Ureter (tissue), 1 donor: Measurements from ENCODE around the gene SSTR4. TPM values are rescaled to one million over a fixed set of nuclear protein-coding genes. Genes with fewer than 3 reads are reported as not detected.
A peak's percentile ranks its signal among the peaks of the same experiment; 100 is the strongest.

Experiments
- DNase-seq: peaks from one replicate; pipeline ENCODE4 v3.0.0-alpha.2; 2020; ENCODE audit warnings: low spot score
- total RNA-seq: library from RNA; stranded (reverse); gene quantifications from one replicate; pipeline ENCODE4 v1.2.4, GENCODE V29; 2023
- donor health status: DM: yes; HTN: yes; CAD: no.

The SSTR4 gene
- total RNA-seq, 1 donor from 2014 or later, result not detected

- no peak for DNase-seq
These were observed 7.2 kb downstream of the SSTR4 start for GRCh38 chr20:23042270-23042669.

GRCh38 chr20:23043376-23043775, 8.3 kb downstream of the SSTR4 start:
- DNase-seq, result no peak

- no peak for DNase-seq
These were observed 11.3 kb downstream of the SSTR4 start for GRCh38 chr20:23046431-23046830.

GRCh38 chr20:23047001-23047737, 12.1 kb downstream of the SSTR4 start:
- no peak for DNase-seq

GRCh38 chr20:23047738-23048214, 12.7 kb downstream of the SSTR4 start:
- DNase-seq, result no peak

GRCh38 chr20:23048283-23049200, 13.4 kb downstream of the SSTR4 start:
- peak; percentile 69 for DNase-seq

GRCh38 chr20:23049201-23050075, 14.3 kb downstream of the SSTR4 start, which contains the start of gene THBD:
TSS of gene THBD (minus strand) at chr20:23049672. CDS start at chr20:23049504, 168 bp downstream.
- peak; percentile 88 for DNase-seq

- peak; percentile 75 for DNase-seq
These were observed 15.1 kb downstream of the SSTR4 start for GRCh38 chr20:23050076-23050838.

GRCh38 chr20:23050847-23051627, 15.9 kb downstream of the SSTR4 start:
- DNase-seq, result peak; percentile 91

GRCh38 chr20:23052904-23053303, 17.8 kb downstream of the SSTR4 start:
- no peak for DNase-seq

- DNase-seq, result no peak
These were observed 23.1 kb downstream of the SSTR4 start for GRCh38 chr20:23058240-23058639.

- DNase-seq, result no peak
These were observed 23.9 kb downstream of the SSTR4 start for GRCh38 chr20:23059001-23059400.

- no peak for DNase-seq
These were observed 24.7 kb downstream of the SSTR4 start for GRCh38 chr20:23059846-23060245.

- DNase-seq, result no peak
These were observed 25.5 kb downstream of the SSTR4 start for GRCh38 chr20:23060629-23061028.

GRCh38 chr20:23061262-23061661, 26.1 kb downstream of the SSTR4 start:
- no peak for DNase-seq

- peak; percentile 67 for DNase-seq
These were observed 26.8 kb downstream of the SSTR4 start for GRCh38 chr20:23061734-23062561.

GRCh38 chr20:23062632-23063031, 27.5 kb downstream of the SSTR4 start:
- DNase-seq, result no peak

GRCh38 chr20:23063168-23063567, 28.1 kb downstream of the SSTR4 start:
- DNase-seq, result no peak

- DNase-seq, result no peak
These were observed 28.5 kb downstream of the SSTR4 start for GRCh38 chr20:23063581-23063980.
